ENCODE results near the gene SETDB2.
A peak's percentile ranks its signal among the peaks of the same experiment; 100 is the strongest.

Gene SETDB2

DNA sequence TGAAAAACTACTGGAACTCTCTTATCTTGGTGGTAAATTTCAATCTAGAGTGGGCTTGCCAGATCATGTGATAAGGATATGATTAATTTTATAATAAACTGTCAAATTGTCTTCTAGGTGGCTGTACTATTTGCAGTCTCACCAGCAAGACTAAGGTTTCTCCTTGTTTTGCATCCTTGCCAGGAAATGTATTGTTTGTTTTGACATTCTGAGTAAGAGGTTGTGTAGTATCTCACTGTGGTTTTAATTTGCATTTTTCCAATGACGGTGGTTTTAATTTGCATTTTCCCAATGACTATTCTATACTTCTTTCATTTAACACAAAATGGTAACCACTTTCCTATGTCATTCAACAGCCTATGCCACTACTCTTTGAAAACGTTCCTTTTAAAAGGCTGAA is 2.2 kb upstream of the SETDB2 start:
- no peak overlapping the region for H3K4me3 ChIP-seq (ENCODE audit: low read depth, low read length)
- no peak for TF ChIP-seq CTCF (IDR thresholded peaks at IDR 0.05; ENCODE audit: control insufficient read depth, extremely low read depth, insufficient read depth)
- no peak for DNase-seq (ENCODE audit: low read depth)

DNA sequence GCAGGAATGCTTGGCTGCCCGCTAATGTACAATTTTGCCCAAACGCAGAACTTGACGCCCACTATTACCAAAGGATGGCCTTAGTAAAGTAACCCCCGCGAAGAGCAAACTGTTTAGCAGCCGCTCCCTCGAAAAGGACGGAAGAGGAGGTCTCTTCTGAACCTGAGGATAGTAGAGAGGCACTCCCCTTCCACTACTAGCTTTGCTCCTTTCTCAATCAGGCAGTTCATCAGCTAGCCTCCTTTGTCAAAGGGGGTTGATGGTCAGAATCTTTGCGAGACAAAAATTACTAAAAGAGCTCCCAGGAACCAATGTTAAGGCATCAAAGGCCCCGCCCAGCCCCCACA is 744 bp upstream of the SETDB2 start:
- peak overlapping the region; percentile 62 for H3K4me3 ChIP-seq (ENCODE audit: low read depth, low read length)
- TF ChIP-seq CTCF (IDR thresholded peaks at IDR 0.05; ENCODE audit: control insufficient read depth, extremely low read depth, insufficient read depth) = no peak
- no peak for DNase-seq (ENCODE audit: low read depth)

GRCh38 chr13:49444524-49445395 is 686 bp downstream of the SETDB2 start:
- no peak for TF ChIP-seq CTCF (IDR thresholded peaks at IDR 0.05; ENCODE audit: control insufficient read depth, extremely low read depth, insufficient read depth)
- peak overlapping the region; percentile 62 for H3K4me3 ChIP-seq (ENCODE audit: low read depth, low read length)
- DNase-seq (ENCODE audit: low read depth) = no peak

DNA sequence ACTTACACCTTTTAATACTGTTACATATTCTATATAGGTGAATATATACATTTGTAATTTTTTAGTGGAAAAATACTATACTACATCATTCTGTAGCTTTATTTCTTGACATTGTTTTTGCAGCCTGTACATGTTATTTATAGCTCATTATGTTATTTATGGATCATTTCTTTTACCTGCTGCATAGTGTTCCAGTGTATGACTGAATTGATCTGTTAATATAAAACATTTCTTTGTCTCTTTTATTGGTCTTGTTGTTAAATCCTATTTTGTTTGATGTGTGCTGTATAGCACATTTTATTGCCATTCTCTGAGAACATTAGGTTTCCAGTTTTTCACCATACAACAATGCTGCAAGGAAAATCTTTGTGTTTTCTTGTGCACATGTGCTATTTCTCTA is 2.4 kb downstream of the SETDB2 start:
- no peak for DNase-seq (ENCODE audit: low read depth)
- no peak for TF ChIP-seq CTCF (IDR thresholded peaks at IDR 0.05; ENCODE audit: control insufficient read depth, extremely low read depth, insufficient read depth)
- no peak overlapping the region for H3K4me3 ChIP-seq (ENCODE audit: low read depth, low read length)

DNA sequence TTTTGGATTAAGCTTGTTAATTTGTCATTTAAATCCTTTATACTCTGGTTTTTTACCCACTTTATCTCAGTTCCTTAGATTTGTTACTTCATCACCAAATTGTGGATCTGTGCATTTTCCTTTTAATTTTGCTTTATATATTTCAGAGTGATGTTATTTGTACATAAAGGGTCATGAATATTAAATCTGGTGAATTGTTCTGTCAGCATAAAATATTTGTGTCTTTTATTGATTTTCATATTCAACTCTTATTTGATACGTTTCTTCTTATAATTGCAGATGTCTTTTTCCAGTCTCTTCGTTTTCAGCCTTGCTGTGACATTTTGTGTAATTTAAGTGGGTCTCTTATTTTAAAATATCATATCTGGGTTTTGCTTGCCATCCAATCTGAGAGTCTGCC is 4.7 kb downstream of the SETDB2 start:
- TF ChIP-seq CTCF (IDR thresholded peaks at IDR 0.05; ENCODE audit: control insufficient read depth, extremely low read depth, insufficient read depth) = no peak
- DNase-seq (ENCODE audit: low read depth) = no peak
- no peak overlapping the region for H3K4me3 ChIP-seq (ENCODE audit: low read depth, low read length)

GRCh38 chr13:49450105-49450819 is 6.2 kb downstream of the SETDB2 start:
- DNase-seq (ENCODE audit: low read depth) = no peak
- H3K4me3 ChIP-seq (ENCODE audit: low read depth, low read length) = no peak overlapping the region
- no peak for TF ChIP-seq CTCF (IDR thresholded peaks at IDR 0.05; ENCODE audit: control insufficient read depth, extremely low read depth, insufficient read depth)
